Endothelial cell of umbilical vein (primary cell): ENCODE results near the gene BPIFA3. TPM values are rescaled to one million over a fixed set of nuclear protein-coding genes. Genes with fewer than 3 reads are reported as not detected.

ENCODE experiments used
- BruUV-seq: library from RNA; stranded (reverse); fragments of 400-500 nt; replicated peaks from 2 replicates; lab custom pipeline; 2021; lab: Mats Ljungman, UMichigan
- CTCF ChIA-PET: fragments of 300-600, 350-600 bp; sonication (Branson Sonifier 250); formaldehyde crosslinking; loops from one replicate; lab custom pipeline; 2021; ENCODE audit warnings: antibody characterized with exemption, inconsistent platforms; lab: Charles Lee
- POLR2A ChIA-PET: fragments of 300-600, 350-600 bp; sonication (Branson Sonifier 250); formaldehyde crosslinking; loops from one replicate; lab custom pipeline; 2021; ENCODE audit warnings: antibody characterized with exemption, inconsistent platforms; lab: Charles Lee
- DNase-seq: peaks from one replicate; pipeline ENCODE4 v3.0.0-alpha.2; 2011; ENCODE audit warnings: low read depth, low spot score
- FAIRE-seq: peaks from 2 replicates; lab custom pipeline; 2011; peaks lifted over from hg19 to GRCh38; lab: Jason Lieb, UNC
- H2AFZ ChIP-seq: 2 replicates; pipeline ENCODE4 v1.6.0; 2012; ENCODE audit warnings: low read depth, low read length, control low read depth, inconsistent platforms
- H3K27ac ChIP-seq: 2 replicates; pipeline ENCODE4 v1.5.1; 2011; ENCODE audit warnings: low read depth, mild to moderate bottlenecking, control low read depth, low read length, moderate library complexity; ENCODE audit not compliant: insufficient read depth
- H3K27me3 ChIP-seq, 2 experiments: 2 replicates each; pipeline versions ENCODE4 v1.6.0 to v1.6.1; 2011; ENCODE audit warnings: low read length in 2 of 2, mixed read lengths in 1 of 2; ENCODE audit not compliant: control insufficient read depth in 2 of 2, insufficient read depth in 2 of 2
- H3K36me3 ChIP-seq, 2 experiments: 2 replicates in 1 of 2; 3 replicates in 1 of 2; pipeline ENCODE4 v1.5.1; 2011; ENCODE audit warnings: low read length in 2 of 2, mild to moderate bottlenecking in 1 of 2, moderate library complexity in 1 of 2; ENCODE audit not compliant: control insufficient read depth in 2 of 2, insufficient read depth in 2 of 2; ENCODE audit errors: extremely low read depth in 1 of 2
- H3K4me1 ChIP-seq: 3 replicates; pipeline ENCODE4 v1.5.1; 2011; ENCODE audit warnings: mild to moderate bottlenecking, low read length; ENCODE audit not compliant: control insufficient read depth, insufficient read depth; ENCODE audit errors: extremely low read depth
- H3K4me2 ChIP-seq: 2 replicates; pipeline ENCODE4 v1.6.1; 2011; ENCODE audit warnings: low read length, control low read depth, mixed read lengths; ENCODE audit not compliant: insufficient read depth
- H3K4me3 ChIP-seq, 3 experiments: fragments of 200-600 bp in 1 of 3; sonication (generic), shearing (Covaris generic) in 1 of 3; replicated peaks in 1 of 3; 2 replicates each; pipeline ENCODE4 v1.5.1; 2011 to 2016; ENCODE audit warnings: control low read depth in 3 of 3, low read length in 3 of 3, mild to moderate bottlenecking in 2 of 3, inconsistent platforms in 1 of 3, low read depth in 1 of 3, moderate library complexity in 1 of 3; ENCODE audit not compliant: insufficient read depth in 1 of 3
- H3K79me2 ChIP-seq: 2 replicates; pipeline ENCODE4 v1.6.0; 2012; ENCODE audit warnings: low read length, inconsistent platforms; ENCODE audit not compliant: control insufficient read depth, insufficient read depth
- H3K9ac ChIP-seq: replicated peaks from 2 replicates; pipeline ENCODE3; 2011; ENCODE audit warnings: low read length, control low read depth; ENCODE audit not compliant: insufficient read depth; ENCODE audit errors: extremely low read depth
- H3K9me1 ChIP-seq: replicated peaks from 3 replicates; pipeline ENCODE4 v1.6.0; 2011; ENCODE audit warnings: mild to moderate bottlenecking, low read length; ENCODE audit not compliant: control insufficient read depth, insufficient read depth; ENCODE audit errors: extremely low read depth
- H3K9me3 ChIP-seq: replicated peaks from 2 replicates; pipeline ENCODE4 v1.5.1; 2012; ENCODE audit warnings: low read length, inconsistent platforms; ENCODE audit not compliant: control insufficient read depth, insufficient read depth
- H4K20me1 ChIP-seq: replicated peaks from 2 replicates; pipeline ENCODE3; 2011; ENCODE audit warnings: mild to moderate bottlenecking, low read length; ENCODE audit not compliant: control insufficient read depth, insufficient read depth; ENCODE audit errors: extremely low read depth
- EZH2 ChIP-seq: IDR thresholded peaks from 2 replicates; pipeline ENCODE4 v1.6.1; 2012; ENCODE audit warnings: borderline replicate concordance, low read depth, mild to moderate bottlenecking, moderate library complexity, low read length, inconsistent platforms; ENCODE audit not compliant: severe bottlenecking
- FOS ChIP-seq: IDR thresholded peaks from 2 replicates; pipeline ENCODE4 v1.6.1; 2011; ENCODE audit warnings: mild to moderate bottlenecking, low read length, moderate library complexity, borderline replicate concordance; ENCODE audit not compliant: insufficient read depth
- GATA2 ChIP-seq: IDR thresholded peaks from 2 replicates; pipeline ENCODE4 v1.7.0; 2011; ENCODE audit warnings: low read depth, mild to moderate bottlenecking, moderate library complexity, mixed read lengths, low read length; ENCODE audit not compliant: insufficient read length, insufficient read depth
- JUN ChIP-seq: IDR thresholded peaks from 2 replicates; pipeline ENCODE4 v1.6.1; 2011; ENCODE audit warnings: borderline replicate concordance, low read depth; ENCODE audit not compliant: insufficient read length, insufficient read depth
- MYC ChIP-seq: IDR thresholded peaks from one replicate; pipeline ENCODE4 v1.6.1; 2011; ENCODE audit warnings: mild to moderate bottlenecking, low read depth, low read length
- POLR2A ChIP-seq: IDR thresholded peaks from 2 replicates; pipeline ENCODE4 v1.6.1; 2012; ENCODE audit warnings: low read depth, mild to moderate bottlenecking, control low read depth, low read length
- POLR2AphosphoS5 ChIP-seq: IDR thresholded peaks from 2 replicates; pipeline ENCODE4 v1.6.1; 2012; ENCODE audit warnings: low read depth, mild to moderate bottlenecking, control low read depth, low read length, moderate library complexity; ENCODE audit not compliant: insufficient read depth
- dilution Hi-C: fragments of 300-500 bp; cut with MboI; formaldehyde crosslinking; loops from one replicate; pipeline ENCODE4 v1.15.0; 2019; ENCODE audit warnings: low sequenced_read_pairs; ENCODE audit not compliant: extremely low pct_ligation_motif_present
- intact Hi-C: fragments of 100-400 bp; cut with micrococcal nuclease; formaldehyde crosslinking; loops from one replicate; pipeline ENCODE4 v1.10.0; 2022
- polyA plus RNA-seq, 4 experiments: library from polyadenylated mRNA; depleted of rRNA in 3 of 4; stranded (reverse) in 3 of 4; unstranded in 1 of 4; fragments of >200 nt; gene quantifications; 2 replicates each; pipeline versions ENCODE4 v1.2.1 to v1.2.3, GENCODE V29; 2011 to 2012; ENCODE audit warnings: missing spikeins in 1 of 4
- total RNA-seq: library from RNA; stranded (reverse); gene quantifications from 2 replicates; pipeline ENCODE4 v1.2.3, GENCODE V29; 2021
- TF ChIP-seq, protein P1 (sequence below), 2 donors: IDR thresholded peaks; 1 replicate in 1 of 2; 2 replicates in 1 of 2; pipeline ENCODE4 v1.5.1; 2011; ENCODE audit warnings: low read length in 2 of 2, mild to moderate bottlenecking in 2 of 2, moderate library complexity in 2 of 2, control low read depth in 1 of 2, inconsistent platforms in 1 of 2, low read depth in 1 of 2; ENCODE audit not compliant: insufficient read depth in 1 of 2; ENCODE audit errors: extremely low read depth in 1 of 2
- TF ChIP-seq, protein P2 (sequence below): IDR thresholded peaks from 2 replicates; pipeline ENCODE4 v1.6.1; 2011; ENCODE audit not compliant: insufficient read depth, insufficient read length

Gene BPIFA3
- total and polyA plus RNA-seq, 2 donors (not counting 3 experiments of a cell fraction or from before 2014, with no cell fraction given) = not detected

DNA sequence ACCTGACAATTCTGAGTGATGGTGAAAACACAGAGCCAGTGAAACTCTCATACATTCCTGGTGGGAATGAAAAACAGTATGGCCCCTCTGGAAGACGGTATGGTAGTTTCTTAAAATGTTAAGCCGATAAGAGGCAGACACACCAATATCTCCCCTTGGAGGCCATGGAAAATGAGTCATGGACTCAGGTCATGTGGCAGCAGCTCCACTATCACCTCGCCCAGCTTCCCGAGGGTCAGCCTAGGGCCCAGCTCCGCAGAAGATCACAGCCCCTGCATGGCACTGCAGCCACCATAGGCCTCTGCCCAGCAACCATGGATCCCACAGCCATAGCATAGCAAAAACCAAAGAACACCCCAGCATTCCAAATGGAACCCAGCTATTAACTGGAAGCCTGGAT is 40.1 kb downstream of the BPIFA3 start:
- ChIA-PET POLR2A (no interaction called here), CTCF (interaction anchor here (0.7 kb wide), 1 partner anchor 355 kb away, joined by 4 read pairs; no protein-coding TSS in a partner anchor)
- no peak overlapping the region for H3K9ac ChIP-seq
- H3K4me1 ChIP-seq = peaks cover 3% of the 10 kb centered on the region
- H2AFZ ChIP-seq = no peak overlapping the region
- H3K27ac ChIP-seq = no peak overlapping the region
- H3K27me3 ChIP-seq = peaks cover 0 to 2% of the 10 kb centered on the region in 2 experiments
- no peaks in the 10 kb centered on the region for H3K79me2 ChIP-seq
- FAIRE-seq (no peak), DNase-seq (no peak)
- no peak overlapping the region for H3K4me2 ChIP-seq
- BruUV-seq = no TSS peak
- no peak overlapping the region for H3K4me3 ChIP-seq
- H3K36me3 ChIP-seq = no peaks in the 10 kb centered on the region
- dilution Hi-C loops = no loop called here
- intact Hi-C loops = no loop called here
- TF ChIP-seq EZH2 (no peak), JUN (no peak), GATA2 (no peak), FOS (no peak), POLR2AphosphoS5 (no peak), MYC (no peak), POLR2A (no peak)
- TF ChIP-seq, protein P1, sequence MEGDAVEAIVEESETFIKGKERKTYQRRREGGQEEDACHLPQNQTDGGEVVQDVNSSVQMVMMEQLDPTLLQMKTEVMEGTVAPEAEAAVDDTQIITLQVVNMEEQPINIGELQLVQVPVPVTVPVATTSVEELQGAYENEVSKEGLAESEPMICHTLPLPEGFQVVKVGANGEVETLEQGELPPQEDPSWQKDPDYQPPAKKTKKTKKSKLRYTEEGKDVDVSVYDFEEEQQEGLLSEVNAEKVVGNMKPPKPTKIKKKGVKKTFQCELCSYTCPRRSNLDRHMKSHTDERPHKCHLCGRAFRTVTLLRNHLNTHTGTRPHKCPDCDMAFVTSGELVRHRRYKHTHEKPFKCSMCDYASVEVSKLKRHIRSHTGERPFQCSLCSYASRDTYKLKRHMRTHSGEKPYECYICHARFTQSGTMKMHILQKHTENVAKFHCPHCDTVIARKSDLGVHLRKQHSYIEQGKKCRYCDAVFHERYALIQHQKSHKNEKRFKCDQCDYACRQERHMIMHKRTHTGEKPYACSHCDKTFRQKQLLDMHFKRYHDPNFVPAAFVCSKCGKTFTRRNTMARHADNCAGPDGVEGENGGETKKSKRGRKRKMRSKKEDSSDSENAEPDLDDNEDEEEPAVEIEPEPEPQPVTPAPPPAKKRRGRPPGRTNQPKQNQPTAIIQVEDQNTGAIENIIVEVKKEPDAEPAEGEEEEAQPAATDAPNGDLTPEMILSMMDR (IDR thresholded peaks at IDR 0.05; ENCODE audit: extremely low read depth in 1 of 2, insufficient read depth in 1 of 2, low read depth in 1 of 2, low read length in 2 of 2) = no peak
- TF ChIP-seq, protein P2, sequence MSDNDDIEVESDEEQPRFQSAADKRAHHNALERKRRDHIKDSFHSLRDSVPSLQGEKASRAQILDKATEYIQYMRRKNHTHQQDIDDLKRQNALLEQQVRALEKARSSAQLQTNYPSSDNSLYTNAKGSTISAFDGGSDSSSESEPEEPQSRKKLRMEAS = no peak
- no peaks in the 10 kb centered on the region for H3K9me1 ChIP-seq
- H3K9me3 ChIP-seq = no peaks in the 10 kb centered on the region
- no peaks in the 10 kb centered on the region for H4K20me1 ChIP-seq
